ENCODE data around the gene ADAMTS18. TPM values are rescaled to one million over a fixed set of nuclear protein-coding genes. Genes with fewer than 3 reads are reported as not detected.

Gene ADAMTS18
- total and polyA plus RNA-seq, 4 donors = 0.03 to 5.8 (median 1.0) TPM; not detected in 1

- 75 to 77% methylated on average over 9 of the region's 9 CpGs for WGBS, 2 donors
- Histone ChIP-seq H3K36me3 (ENCODE audit: control insufficient read depth in 1 of 2, insufficient read depth in 2 of 2, low read length in 1 of 2) (no peaks in the 10 kb centered on the region), H3K4me3 (ENCODE audit: low read length in 2 of 2) (no peak overlapping the region), H3K27me3 (ENCODE audit: control insufficient read depth in 1 of 2, insufficient read depth in 2 of 2, low read length in 1 of 2) (peaks cover 0 to 2% of the 10 kb centered on the region in 2 donors), H3K9me3 (ENCODE audit: control insufficient read depth, low read length) (no peaks in the 10 kb centered on the region), H3K4me1 (ENCODE audit: control insufficient read depth in 1 of 2, insufficient read depth in 2 of 2, low read length in 2 of 2) (no peaks in the 10 kb centered on the region), H3K27ac (ENCODE audit: low read depth in 1 of 2, low read length in 2 of 2) (no peak overlapping the region)
- no peak for ATAC-seq (ENCODE audit: low FRiP score)
- DNase-seq = no peak
- intact Hi-C loops (cut with DNase I) = no loop called here
These were observed 102.8 kb downstream of the ADAMTS18 start for GRCh38 chr16:77331802-77332586.

- no peaks in the 10 kb centered on the region for H3K9me3 ChIP-seq (ENCODE audit: control insufficient read depth, low read length)
- no peak for DNase-seq
- H3K36me3 ChIP-seq (ENCODE audit: control insufficient read depth in 1 of 2, insufficient read depth in 2 of 2, low read length in 1 of 2) = no peaks in the 10 kb centered on the region
- H3K4me1 ChIP-seq (ENCODE audit: control insufficient read depth in 1 of 2, insufficient read depth in 2 of 2, low read length in 2 of 2) = no peaks in the 10 kb centered on the region
- H3K4me3 ChIP-seq (ENCODE audit: low read length in 2 of 2) = no peak overlapping the region
- peaks cover 0 to 2% of the 10 kb centered on the region in 2 donors for H3K27me3 ChIP-seq (ENCODE audit: control insufficient read depth in 1 of 2, insufficient read depth in 2 of 2, low read length in 1 of 2)
- ATAC-seq (ENCODE audit: low FRiP score) = no peak
- intact Hi-C loops (cut with DNase I) = no loop called here
- H3K27ac ChIP-seq (ENCODE audit: low read depth in 1 of 2, low read length in 2 of 2) = no peak overlapping the region
These were observed 103.8 kb downstream of the ADAMTS18 start for GRCh38 chr16:77331043-77331442.

- WGBS, 2 donors = 79% methylated on average over 5 of the region's 5 CpGs
- no peaks in the 10 kb centered on the region for H3K4me1 ChIP-seq (ENCODE audit: control insufficient read depth in 1 of 2, insufficient read depth in 2 of 2, low read length in 2 of 2)
- ATAC-seq (ENCODE audit: low FRiP score) = no peak
- H3K36me3 ChIP-seq (ENCODE audit: control insufficient read depth in 1 of 2, insufficient read depth in 2 of 2, low read length in 1 of 2) = no peaks in the 10 kb centered on the region
- intact Hi-C loops (cut with DNase I) = no loop called here
- no peaks in the 10 kb centered on the region for H3K9me3 ChIP-seq (ENCODE audit: control insufficient read depth, low read length)
- H3K27ac ChIP-seq (ENCODE audit: low read depth in 1 of 2, low read length in 2 of 2) = no peak overlapping the region
- H3K27me3 ChIP-seq (ENCODE audit: control insufficient read depth in 1 of 2, insufficient read depth in 2 of 2, low read length in 1 of 2) = peaks cover 0 to 2% of the 10 kb centered on the region in 2 donors
- no peak for DNase-seq
- H3K4me3 ChIP-seq (ENCODE audit: low read length in 2 of 2) = no peak overlapping the region
These were observed 104.3 kb downstream of the ADAMTS18 start for GRCh38 chr16:77330332-77331042.

GRCh38 chr16:77328768-77329167, 106.1 kb downstream of the ADAMTS18 start:
- peaks cover 0 to 2% of the 10 kb centered on the region in 2 donors for H3K27me3 ChIP-seq (ENCODE audit: control insufficient read depth in 1 of 2, insufficient read depth in 2 of 2, low read length in 1 of 2)
- H3K36me3 ChIP-seq (ENCODE audit: control insufficient read depth in 1 of 2, insufficient read depth in 2 of 2, low read length in 1 of 2) = no peaks in the 10 kb centered on the region
- no peak for DNase-seq
- no peaks in the 10 kb centered on the region for H3K4me1 ChIP-seq (ENCODE audit: control insufficient read depth in 1 of 2, insufficient read depth in 2 of 2, low read length in 2 of 2)
- no peaks in the 10 kb centered on the region for H3K9me3 ChIP-seq (ENCODE audit: control insufficient read depth, low read length)
- H3K27ac ChIP-seq (ENCODE audit: low read depth in 1 of 2, low read length in 2 of 2) = no peak overlapping the region
- H3K4me3 ChIP-seq (ENCODE audit: low read length in 2 of 2) = no peak overlapping the region
- ATAC-seq (ENCODE audit: low FRiP score) = no peak
- 30% methylated on average over 4 of the region's 4 CpGs for WGBS, 2 donors
- intact Hi-C loops (cut with DNase I) = no loop called here

- no peaks in the 10 kb centered on the region for H3K9me3 ChIP-seq (ENCODE audit: control insufficient read depth, low read length)
- no peaks in the 10 kb centered on the region for H3K36me3 ChIP-seq (ENCODE audit: control insufficient read depth in 1 of 2, insufficient read depth in 2 of 2, low read length in 1 of 2)
- 28 to 29% methylated on average over 7 of the region's 7 CpGs for WGBS, 2 donors
- DNase-seq (no peak), ATAC-seq (ENCODE audit: low FRiP score) (no peak)
- H3K4me3 ChIP-seq (ENCODE audit: low read length in 2 of 2) = no peak overlapping the region
- intact Hi-C loops (cut with DNase I) = no loop called here
- no peaks in the 10 kb centered on the region for H3K4me1 ChIP-seq (ENCODE audit: control insufficient read depth in 1 of 2, insufficient read depth in 2 of 2, low read length in 2 of 2)
- peaks cover 0 to 2% of the 10 kb centered on the region in 2 donors for H3K27me3 ChIP-seq (ENCODE audit: control insufficient read depth in 1 of 2, insufficient read depth in 2 of 2, low read length in 1 of 2)
- H3K27ac ChIP-seq (ENCODE audit: low read depth in 1 of 2, low read length in 2 of 2) = no peak overlapping the region
These were observed 106.6 kb downstream of the ADAMTS18 start for GRCh38 chr16:77328274-77328673.

GRCh38 chr16:77327717-77328116, 107.1 kb downstream of the ADAMTS18 start:
- 88% methylated on average over 2 of the region's 2 CpGs for WGBS, 2 donors
- Histone ChIP-seq H3K27ac (ENCODE audit: low read depth in 1 of 2, low read length in 2 of 2) (no peak overlapping the region), H3K9me3 (ENCODE audit: control insufficient read depth, low read length) (no peaks in the 10 kb centered on the region), H3K27me3 (ENCODE audit: control insufficient read depth in 1 of 2, insufficient read depth in 2 of 2, low read length in 1 of 2) (peaks cover 0 to 2% of the 10 kb centered on the region in 2 donors), H3K4me3 (ENCODE audit: low read length in 2 of 2) (no peak overlapping the region), H3K4me1 (ENCODE audit: control insufficient read depth in 1 of 2, insufficient read depth in 2 of 2, low read length in 2 of 2) (no peaks in the 10 kb centered on the region), H3K36me3 (ENCODE audit: control insufficient read depth in 1 of 2, insufficient read depth in 2 of 2, low read length in 1 of 2) (no peaks in the 10 kb centered on the region)
- ATAC-seq (ENCODE audit: low FRiP score) (no peak), DNase-seq (no peak)
- intact Hi-C loops (cut with DNase I) = no loop called here

GRCh38 chr16:77324729-77325128, 110.1 kb downstream of the ADAMTS18 start:
- ATAC-seq (ENCODE audit: low FRiP score) (no peak), DNase-seq (no peak)
- Histone ChIP-seq H3K36me3 (ENCODE audit: control insufficient read depth in 1 of 2, insufficient read depth in 2 of 2, low read length in 1 of 2) (no peaks in the 10 kb centered on the region), H3K4me3 (ENCODE audit: low read length in 2 of 2) (no peak overlapping the region), H3K27me3 (ENCODE audit: control insufficient read depth in 1 of 2, insufficient read depth in 2 of 2, low read length in 1 of 2) (peaks cover 0 to 2% of the 10 kb centered on the region in 2 donors), H3K27ac (ENCODE audit: low read depth in 1 of 2, low read length in 2 of 2) (no peak overlapping the region), H3K9me3 (ENCODE audit: control insufficient read depth, low read length) (no peaks in the 10 kb centered on the region), H3K4me1 (ENCODE audit: control insufficient read depth in 1 of 2, insufficient read depth in 2 of 2, low read length in 2 of 2) (no peaks in the 10 kb centered on the region)
- 80 to 88% methylated on average over 3 of the region's 3 CpGs for WGBS, 2 donors
- intact Hi-C loops (cut with DNase I) = no loop called here

GRCh38 chr16:77323695-77324094, 111.1 kb downstream of the ADAMTS18 start:
- no peaks in the 10 kb centered on the region for H3K4me1 ChIP-seq (ENCODE audit: control insufficient read depth in 1 of 2, insufficient read depth in 2 of 2, low read length in 2 of 2)
- intact Hi-C loops (cut with DNase I) = no loop called here
- H3K27me3 ChIP-seq (ENCODE audit: control insufficient read depth in 1 of 2, insufficient read depth in 2 of 2, low read length in 1 of 2) = no peaks in the 10 kb centered on the region
- 28 to 42% methylated on average over 2 of the region's 2 CpGs for WGBS, 2 donors
- no peak overlapping the region for H3K27ac ChIP-seq (ENCODE audit: low read depth in 1 of 2, low read length in 2 of 2)
- H3K36me3 ChIP-seq (ENCODE audit: control insufficient read depth in 1 of 2, insufficient read depth in 2 of 2, low read length in 1 of 2) = no peaks in the 10 kb centered on the region
- no peak for DNase-seq
- ATAC-seq (ENCODE audit: low FRiP score) = no peak
- no peak overlapping the region for H3K4me3 ChIP-seq (ENCODE audit: low read length in 2 of 2)
- H3K9me3 ChIP-seq (ENCODE audit: control insufficient read depth, low read length) = no peaks in the 10 kb centered on the region

GRCh38 chr16:77322757-77323156, 112.1 kb downstream of the ADAMTS18 start:
- Histone ChIP-seq H3K9me3 (ENCODE audit: control insufficient read depth, low read length) (no peaks in the 10 kb centered on the region), H3K36me3 (ENCODE audit: control insufficient read depth in 1 of 2, insufficient read depth in 2 of 2, low read length in 1 of 2) (no peaks in the 10 kb centered on the region), H3K27ac (ENCODE audit: low read depth in 1 of 2, low read length in 2 of 2) (no peak overlapping the region), H3K27me3 (ENCODE audit: control insufficient read depth in 1 of 2, insufficient read depth in 2 of 2, low read length in 1 of 2) (no peaks in the 10 kb centered on the region), H3K4me3 (ENCODE audit: low read length in 2 of 2) (no peak overlapping the region), H3K4me1 (ENCODE audit: control insufficient read depth in 1 of 2, insufficient read depth in 2 of 2, low read length in 2 of 2) (no peaks in the 10 kb centered on the region)
- 18 to 23% methylated on average over 2 of the region's 2 CpGs for WGBS, 2 donors
- intact Hi-C loops (cut with DNase I) = no loop called here
- DNase-seq (no peak), ATAC-seq (ENCODE audit: low FRiP score) (no peak)
